ENCODE measurements around the gene RMND5B.

GRCh38 chr5:178115814-178116142 is 15.0 kb upstream of the RMND5B start:
- no peak for TF ChIP-seq CTCF (IDR thresholded peaks at IDR 0.05)
- TF ChIP-seq POLR2A (IDR thresholded peaks at IDR 0.05), result no peak

Data from body of pancreas (tissue), 4 donors.